Hepatocyte (in vitro differentiated cells): ENCODE results near the gene ZNF785. TPM values are rescaled to one million over a fixed set of nuclear protein-coding genes. Genes with fewer than 3 reads are reported as not detected.

Experiments
- DNase-seq: peaks from one replicate; pipeline ENCODE4 v3.0.0-alpha.2; 2016; ENCODE audit warnings: low spot score
- H2AFZ ChIP-seq: fragments of 200-600 bp; sonication (generic); 2 replicates; pipeline ENCODE4 v1.6.0; 2016; ENCODE audit warnings: antibody characterized with exemption, mild to moderate bottlenecking
- H3K27ac ChIP-seq: fragments of 200-600 bp; sonication (generic); 2 replicates; pipeline ENCODE4 v1.5.1; 2016; ENCODE audit warnings: mild to moderate bottlenecking
- H3K27me3 ChIP-seq: fragments of 200-600 bp; sonication (generic); 2 replicates; pipeline ENCODE4 v1.6.1; 2016
- H3K36me3 ChIP-seq: fragments of 200-600 bp; sonication (generic); replicated peaks from 2 replicates; pipeline ENCODE4 v1.5.1; 2016; ENCODE audit warnings: low read depth; ENCODE audit not compliant: insufficient read depth
- H3K4me1 ChIP-seq: fragments of 200-600 bp; sonication (generic); 2 replicates; pipeline ENCODE4 v1.5.1; 2016; ENCODE audit warnings: mild to moderate bottlenecking, moderate library complexity; ENCODE audit not compliant: insufficient read depth
- H3K4me2 ChIP-seq: fragments of 200-600 bp; sonication (generic); 2 replicates; pipeline ENCODE4 v1.6.0; 2016
- H3K4me3 ChIP-seq: fragments of 200-600 bp; sonication (generic); 2 replicates; pipeline ENCODE4 v1.5.1; 2016; ENCODE audit warnings: mild to moderate bottlenecking
- H3K79me2 ChIP-seq: fragments of 200-600 bp; sonication (generic); 2 replicates; pipeline ENCODE4 v1.6.0; 2017; ENCODE audit warnings: mild to moderate bottlenecking
- H3K9me2 ChIP-seq: fragments of 200-600 bp; sonication (generic); replicated peaks from 2 replicates; pipeline ENCODE4 v1.6.0; 2017; ENCODE audit warnings: mild to moderate bottlenecking; ENCODE audit not compliant: insufficient read depth
- H3K9me3 ChIP-seq: fragments of 200-600 bp; sonication (generic); 2 replicates; pipeline ENCODE4 v1.5.1; 2016; ENCODE audit warnings: low read depth, mild to moderate bottlenecking
- H4K20me1 ChIP-seq: fragments of 200-600 bp; sonication (generic); 2 replicates; pipeline ENCODE4 v1.6.0; 2016; ENCODE audit warnings: mild to moderate bottlenecking; ENCODE audit not compliant: insufficient read depth, poor library complexity, severe bottlenecking
- CTCF ChIP-seq: fragments of 200-600 bp; sonication (generic); IDR thresholded peaks from 2 replicates; pipeline ENCODE4 v1.5.1; 2016; ENCODE audit warnings: antibody characterized with exemption, mild to moderate bottlenecking; ENCODE audit not compliant: poor library complexity
- EZH2 ChIP-seq: fragments of 200-600 bp; sonication (generic); IDR thresholded peaks from 2 replicates; pipeline ENCODE4 v1.6.1; 2016; ENCODE audit warnings: antibody characterized with exemption, mild to moderate bottlenecking, borderline replicate concordance
- EZH2phosphoT487 ChIP-seq: fragments of 200-600 bp; sonication (generic); IDR thresholded peaks from one replicate; pipeline ENCODE4 v1.6.1; 2018; ENCODE audit warnings: antibody characterized with exemption, mild to moderate bottlenecking, low read depth, moderate library complexity; ENCODE audit not compliant: unreplicated experiment, severe bottlenecking
- WGBS: methylation state at CpG from one replicate; pipeline ENCODE4 v1.1.6; 2016; ENCODE audit warnings: low lambda C conversion rate; ENCODE audit errors: missing lambda C conversion rate; 5-methylcytosine and 5-hydroxymethylcytosine counted together
- polyA plus RNA-seq: library from polyadenylated mRNA; unstranded; fragments of >200 nt; fragmentation: Nextera tagmentation; extraction: Ambion mirVana; gene quantifications from 2 replicates; pipeline ENCODE4 v1.2.1, GENCODE V29; 2016
- total RNA-seq: library from RNA; depleted of rRNA; stranded (reverse); fragments of >200 nt; gene quantifications from 2 replicates; pipeline ENCODE4 v1.2.3, GENCODE V29; 2014

Gene ZNF785
- total and polyA plus RNA-seq, 2 experiments from 2014 or later, result 10.0 to 11.7 TPM

- 65% methylated on average over 3 of the region's 3 CpGs for WGBS
- Histone ChIP-seq H3K4me3 (no peak overlapping the region), H3K27ac (no peak overlapping the region), H3K79me2 (no peaks in the 10 kb centered on the region), H2AFZ (no peak overlapping the region), H3K27me3 (no peaks in the 10 kb centered on the region), H4K20me1 (no peaks in the 10 kb centered on the region), H3K9me2 (no peaks in the 10 kb centered on the region), H3K36me3 (no peaks in the 10 kb centered on the region), H3K4me2 (no peak overlapping the region), H3K9me3 (no peaks in the 10 kb centered on the region), H3K4me1 (no peaks in the 10 kb centered on the region)
- no peak for TF ChIP-seq EZH2
- DNase-seq, result no peak
Measured at GRCh38 chr16:30620169-30620568, 34.7 kb upstream of the ZNF785 start.

- no peaks in the 10 kb centered on the region for H4K20me1 ChIP-seq
- H3K4me3 ChIP-seq, result no peak overlapping the region
- no peak overlapping the region for H2AFZ ChIP-seq
- no peaks in the 10 kb centered on the region for H3K9me3 ChIP-seq
- H3K4me1 ChIP-seq, result no peaks in the 10 kb centered on the region
- no peak overlapping the region for H3K4me2 ChIP-seq
- no peaks in the 10 kb centered on the region for H3K36me3 ChIP-seq
- no peaks in the 10 kb centered on the region for H3K79me2 ChIP-seq
- no peaks in the 10 kb centered on the region for H3K9me2 ChIP-seq
- peak; percentile 28 for DNase-seq
- 74% methylated on average over 5 of the region's 5 CpGs for WGBS
- no peaks in the 10 kb centered on the region for H3K27me3 ChIP-seq
- TF ChIP-seq EZH2 (no peak), CTCF (no peak), EZH2phosphoT487 (no peak)
- H3K27ac ChIP-seq, result peak overlapping the region; percentile 36
Measured at GRCh38 chr16:30619638-30620037, 34.1 kb upstream of the ZNF785 start.

GRCh38 chr16:30619202-30619601, 33.7 kb upstream of the ZNF785 start:
- 88% methylated on average over 4 of the region's 4 CpGs for WGBS
- H3K27me3 ChIP-seq, result no peaks in the 10 kb centered on the region
- no peak for DNase-seq
- no peaks in the 10 kb centered on the region for H3K9me3 ChIP-seq
- TF ChIP-seq CTCF, result no peak
- TF ChIP-seq EZH2phosphoT487, result no peak
- TF ChIP-seq EZH2, result no peak
- no peak overlapping the region for H3K4me3 ChIP-seq
- no peak overlapping the region for H3K4me2 ChIP-seq
- no peak overlapping the region for H2AFZ ChIP-seq
- H3K27ac ChIP-seq, result peak overlapping the region; percentile 36
- H3K9me2 ChIP-seq, result no peaks in the 10 kb centered on the region
- H4K20me1 ChIP-seq, result no peaks in the 10 kb centered on the region
- H3K36me3 ChIP-seq, result no peaks in the 10 kb centered on the region
- H3K79me2 ChIP-seq, result no peaks in the 10 kb centered on the region
- no peaks in the 10 kb centered on the region for H3K4me1 ChIP-seq

- TF ChIP-seq EZH2, result no peak
- TF ChIP-seq CTCF, result peak; percentile 32
- H3K9me2 ChIP-seq, result no peaks in the 10 kb centered on the region
- H3K4me1 ChIP-seq, result no peaks in the 10 kb centered on the region
- 50% methylated on average over 12 of the region's 12 CpGs for WGBS
- H2AFZ ChIP-seq, result no peak overlapping the region
- no peaks in the 10 kb centered on the region for H3K9me3 ChIP-seq
- no peak overlapping the region for H3K27ac ChIP-seq
- no peaks in the 10 kb centered on the region for H3K79me2 ChIP-seq
- H3K36me3 ChIP-seq, result no peaks in the 10 kb centered on the region
- no peak overlapping the region for H3K4me3 ChIP-seq
- no peak overlapping the region for H3K4me2 ChIP-seq
- no peaks in the 10 kb centered on the region for H4K20me1 ChIP-seq
- peak; percentile 45 for DNase-seq
- no peaks in the 10 kb centered on the region for H3K27me3 ChIP-seq
Measured at GRCh38 chr16:30615358-30616091, 30.0 kb upstream of the ZNF785 start.
